Measurements from ENCODE around the gene ATOX1. TPM values are rescaled to one million over a fixed set of nuclear protein-coding genes. Genes with fewer than 3 reads are reported as not detected.

The ATOX1 gene
- total RNA-seq (2014; rRNA removed; shearing (Covaris generic)) (58.2 and 71.0 TPM in 2 replicates), total RNA-seq (2022) (86.6 and 92.5 TPM in 2 replicates), Bru-seq, nascent RNA (percentile 60 among the genes with signal in this experiment), BruChase-seq, experiment 1, labeled RNA remaining after a 6-hour chase (percentile 57 among the genes with signal in this experiment), BruChase-seq, experiment 2, labeled RNA remaining after a 2-hour chase (percentile 59 among the genes with signal in this experiment)
- long read RNA-seq, transcript ATOX1-201 (4 exons, 488 nt) = major isoform, 52 of 70 reads
- long read RNA-seq, partial matches to known transcripts = 0 of 70 reads
- long read RNA-seq, other reads (novel, unspliced or antisense) = 17 of 70 reads

- peaks cover 14% of the 10 kb centered on the region; the same call in 1 of the 2 replicates for H3K79me2 ChIP-seq (ENCODE audit: insufficient read depth, low read depth, low read length)
- intact Hi-C loops (cut with micrococcal nuclease; ENCODE audit: unreplicated experiment) = no loop called here
These were observed at the start of gene ATOX1 for GRCh38 chr5:151758430-151759241. ATOX1 (minus strand) TSS chr5:151758631; CDS start chr5:151758551, 80 bp downstream.

GRCh38 chr5:151805414-151806223 lies 47.2 kb upstream of the ATOX1 start:
- H3K4me2 ChIP-seq (ENCODE audit: low read length) = no peak overlapping the region
- intact Hi-C loops (cut with micrococcal nuclease; ENCODE audit: unreplicated experiment) = no loop called here
- H2AFZ ChIP-seq (ENCODE audit: low read length) = no peak overlapping the region
- no peak overlapping the region for H3K4me3 ChIP-seq (ENCODE audit: low read depth, low read length, poor library complexity, severe bottlenecking)
- no peak overlapping the region for H3K27ac ChIP-seq (ENCODE audit: low read depth, low read length, poor library complexity, severe bottlenecking)
- H3K36me3 ChIP-seq (ENCODE audit: insufficient read depth, low read length) = peaks cover 98% of the 10 kb centered on the region
- no peak for DNase-seq (ENCODE audit: low spot score)
- 0 out of 2 replicates have a peak, but pooled peaks cover 6% of the 10 kb centered on the region for H4K20me1 ChIP-seq (ENCODE audit: insufficient read depth, low read length)
- CTCF ChIA-PET (ENCODE audit: unreplicated experiment) = no interaction called here
- no peaks in the 10 kb centered on the region for H3K9me2 ChIP-seq (ENCODE audit: insufficient read depth, low read length)
- POLR2A ChIA-PET = interaction anchor here (0.8 to 1.1 kb wide), 2 partner anchors 10 to 31 kb away, joined by 3 read pairs; no protein-coding TSS in a partner anchor
- peaks cover 13% of the 10 kb centered on the region; the same call in 1 of the 2 replicates for H3K79me2 ChIP-seq (ENCODE audit: insufficient read depth, low read depth, low read length)
- H3K4me1 ChIP-seq (ENCODE audit: insufficient read depth, low read length, poor library complexity, severe bottlenecking) = no peaks in the 10 kb centered on the region
- no TSS peak for BruUV-seq (replicated peaks)
- TF ChIP-seq EZH2phosphoT487 (IDR thresholded peaks at IDR 0.05; ENCODE audit: borderline replicate concordance, low read depth, low read length) (no peak), CTCF (conservative IDR thresholded peaks at IDR 0.05; ENCODE audit: low read length) (no peak)
- no peaks in the 10 kb centered on the region for H3K9me3 ChIP-seq (ENCODE audit: low read length)

More at GRCh38 chr5:151758430-151759241, at the start of gene ATOX1:
- Histone ChIP-seq H3K9me3 (ENCODE audit: low read length) (no peaks in the 10 kb centered on the region), H3K4me3 (ENCODE audit: low read depth, low read length, poor library complexity, severe bottlenecking) (peak within 1 kb of the TSS; percentile 87), H3K4me1 (ENCODE audit: insufficient read depth, low read length, poor library complexity, severe bottlenecking) (peaks cover 26% of the 10 kb centered on the region), H3K27ac (ENCODE audit: low read depth, low read length, poor library complexity, severe bottlenecking) (no peak within 1 kb of the TSS), H2AFZ (ENCODE audit: low read length) (peak within 1 kb of the TSS; percentile 95), H3K4me2 (ENCODE audit: low read length) (peak within 1 kb of the TSS; percentile 98), H3K9me2 (ENCODE audit: insufficient read depth, low read length) (no peaks in the 10 kb centered on the region), H3K36me3 (ENCODE audit: insufficient read depth, low read length) (peaks cover under 1% of the 10 kb centered on the region; the same call in 1 of the 2 replicates), H4K20me1 (ENCODE audit: insufficient read depth, low read length) (no peaks in the 10 kb centered on the region)
- ChIA-PET POLR2A (interaction anchor here (0.7 to 8.2 kb wide), 3 partner anchors 8 to 23 kb away, joined by 3 to 69 read pairs (median 3); partner anchors contain the start of gene G3BP1), CTCF (ENCODE audit: unreplicated experiment) (no interaction called here)
- TF ChIP-seq EZH2phosphoT487 (IDR thresholded peaks at IDR 0.05; ENCODE audit: borderline replicate concordance, low read depth, low read length) (no peak), CTCF (conservative IDR thresholded peaks at IDR 0.05; ENCODE audit: low read length) (no peak; the same call in 1 of the 2 replicates)
- no TSS peak for BruUV-seq (replicated peaks)
- DNase-seq (ENCODE audit: low spot score) = peak; percentile 93

Data from OCI-LY7 (cell line).